ENCODE data around the gene TOMM70. TPM values are rescaled to one million over a fixed set of nuclear protein-coding genes. Genes with fewer than 3 reads are reported as not detected.

The TOMM70 gene
- total RNA-seq, 1 donor from 2014 or later = 57.3 TPM

DNA sequence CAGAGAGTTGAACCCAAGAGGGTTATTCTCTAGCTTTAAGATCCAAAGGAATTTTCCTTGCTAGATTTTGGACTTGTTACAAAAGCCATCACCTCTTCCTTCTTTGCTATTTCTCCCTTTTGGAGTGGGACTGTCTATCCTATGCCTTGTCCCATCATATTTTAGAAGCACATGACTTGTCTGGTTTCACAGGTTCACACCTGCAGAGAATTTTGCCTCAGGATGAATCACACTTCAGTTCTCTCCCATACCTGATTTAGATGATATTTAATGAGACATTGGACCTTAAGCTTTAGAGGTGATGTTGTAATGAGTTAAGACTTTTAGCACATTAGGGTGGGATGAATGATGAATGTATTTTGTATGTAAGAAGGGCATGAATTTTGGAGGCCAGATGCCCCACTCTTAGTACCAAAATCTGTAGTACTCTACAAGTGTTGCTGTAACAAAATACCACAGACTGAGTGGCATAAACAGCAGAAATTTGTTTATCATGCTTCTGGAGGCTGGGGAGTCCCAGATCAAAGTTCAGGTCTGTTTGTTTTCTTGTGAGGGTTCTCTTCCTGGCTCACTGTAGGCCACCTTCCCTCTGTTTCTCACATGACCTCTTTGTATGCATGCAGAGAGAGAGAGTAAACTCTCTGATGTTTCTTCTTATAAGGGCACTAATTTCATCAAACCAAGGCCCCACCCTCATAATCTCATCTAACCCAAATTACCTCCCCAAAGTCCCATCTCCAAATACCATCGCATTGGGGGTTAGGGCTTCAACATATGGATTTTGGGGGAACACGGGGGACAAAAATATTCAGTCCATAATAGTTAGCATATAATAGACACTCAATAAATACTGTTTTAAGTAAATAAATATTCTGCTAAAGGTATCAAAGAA lies 10.4 kb upstream of the TOMM70 start:
- DNase-seq (ENCODE audit: low read depth) = no peak

DNA sequence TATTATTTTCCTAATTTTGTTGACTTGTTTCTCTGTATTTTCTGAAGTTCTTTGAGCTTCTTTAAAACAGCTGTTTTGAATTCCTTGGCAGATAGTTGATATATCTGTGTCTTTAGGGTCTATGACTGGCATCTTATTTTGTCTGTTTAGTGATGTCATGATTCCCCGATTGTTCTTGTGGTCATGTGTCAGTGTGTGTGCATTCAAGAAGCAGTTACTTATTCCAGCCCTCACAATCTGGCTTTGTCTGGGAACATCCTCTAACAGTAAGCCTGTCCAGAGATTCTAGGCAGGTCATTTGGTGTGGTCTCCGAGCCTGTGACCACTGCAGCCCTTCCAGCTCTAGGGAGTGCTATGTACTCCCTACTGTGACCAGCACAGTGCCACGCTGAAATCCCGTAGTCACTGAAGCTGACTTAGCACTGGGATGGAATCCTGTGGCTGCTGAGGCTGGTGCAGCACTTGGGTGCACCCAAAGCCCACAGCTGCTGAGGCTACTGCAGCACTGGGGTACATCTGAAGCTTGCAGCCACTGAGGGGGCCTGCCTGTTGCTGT lies 7.2 kb upstream of the TOMM70 start:
- no peak for DNase-seq (ENCODE audit: low read depth)

DNA sequence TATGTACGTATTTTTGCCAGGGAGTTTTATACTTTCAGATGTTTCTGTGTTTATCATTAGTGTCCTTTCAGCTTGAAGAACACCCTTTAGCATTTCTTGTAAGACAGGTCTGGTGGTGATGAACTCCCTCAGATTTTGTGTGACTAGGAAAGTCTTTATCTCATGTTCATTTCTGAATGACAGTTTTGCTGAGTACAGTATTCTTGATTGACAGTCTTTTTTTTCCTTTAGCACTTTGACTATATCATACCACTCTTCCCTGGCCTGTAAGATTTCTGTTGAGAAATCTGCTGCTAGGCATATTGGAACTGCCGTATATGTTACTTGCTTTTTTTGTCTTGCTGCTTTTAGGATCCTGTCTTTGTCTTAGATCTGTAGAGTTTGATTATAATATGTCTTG lies 6.3 kb upstream of the TOMM70 start:
- DNase-seq (ENCODE audit: low read depth) = no peak

DNA sequence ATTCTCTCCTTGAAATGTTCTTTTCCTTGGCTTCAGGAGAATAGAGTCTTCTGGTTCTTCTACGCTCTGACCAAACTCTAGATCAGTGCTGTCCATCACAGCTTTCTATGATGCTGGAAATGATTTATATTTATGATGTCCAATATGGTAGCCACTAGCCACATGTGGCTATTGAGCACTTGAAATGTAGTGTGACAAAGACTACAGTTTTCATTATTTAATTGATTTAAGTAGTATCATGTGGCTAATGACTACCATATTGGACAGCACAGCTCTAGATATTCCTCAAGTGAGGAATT lies 3.3 kb upstream of the TOMM70 start:
- DNase-seq (ENCODE audit: low read depth) = no peak

DNA sequence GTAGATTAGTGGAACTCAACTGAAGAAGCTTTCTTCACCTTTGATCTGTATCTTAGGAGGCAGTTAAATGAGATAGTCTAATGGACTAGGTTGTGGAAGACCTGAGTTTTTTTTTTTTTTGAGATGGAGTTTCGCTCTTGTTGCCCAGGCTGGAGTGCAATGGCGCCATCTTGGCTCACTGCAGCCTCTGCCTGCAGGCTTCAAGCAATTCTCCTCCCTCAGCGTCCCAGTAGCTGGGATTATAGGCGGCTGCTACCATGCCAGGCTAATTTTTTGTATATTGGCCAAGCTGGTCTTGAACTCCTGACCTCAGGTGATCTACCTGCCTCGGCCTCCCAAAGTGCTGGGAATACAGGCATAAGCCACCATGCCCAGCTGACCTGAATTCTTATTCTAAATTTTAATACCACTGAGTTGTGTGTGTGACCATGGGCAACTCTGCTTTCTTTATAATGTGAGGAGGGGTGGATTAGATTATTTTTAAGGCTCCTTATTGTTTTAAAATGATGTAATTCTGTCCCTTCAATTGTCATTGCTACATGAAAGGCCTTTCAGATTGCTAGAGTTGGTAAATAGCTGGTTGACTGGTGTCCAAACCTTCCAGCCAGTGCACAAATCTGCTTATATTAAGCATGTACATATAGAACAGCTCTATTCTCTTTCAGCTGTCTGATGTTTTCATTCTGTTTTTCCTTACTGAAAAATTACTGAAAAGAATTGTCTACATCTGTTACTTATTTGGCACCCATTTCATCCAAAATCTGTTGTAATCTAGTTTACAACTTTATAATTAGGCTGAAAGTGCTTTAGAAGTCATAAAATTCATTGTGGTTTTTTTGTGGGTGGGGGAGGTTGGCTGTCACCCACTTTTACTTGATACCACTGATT lies 2.7 kb upstream of the TOMM70 start:
- DNase-seq (ENCODE audit: low read depth) = peak; percentile 24

DNA sequence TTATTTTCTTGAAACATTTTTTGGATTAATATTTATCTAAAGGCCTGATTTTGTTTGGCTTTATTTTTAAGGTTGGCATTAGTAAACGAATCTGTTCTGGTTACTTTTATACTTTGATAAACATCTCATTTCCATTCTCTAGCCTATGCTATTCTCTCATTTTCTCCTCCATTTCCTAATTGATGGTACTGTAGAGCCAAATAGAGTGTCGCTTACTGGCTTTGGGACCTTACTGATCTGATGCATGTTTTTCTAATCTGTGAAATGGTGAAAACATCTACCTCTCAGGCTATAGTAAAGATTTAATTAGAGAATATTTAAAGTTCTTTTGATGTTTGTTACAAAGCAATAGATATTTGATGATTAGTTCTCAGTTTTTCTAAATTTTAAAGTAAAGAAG lies 2.0 kb upstream of the TOMM70 start:
- DNase-seq (ENCODE audit: low read depth) = no peak

DNA sequence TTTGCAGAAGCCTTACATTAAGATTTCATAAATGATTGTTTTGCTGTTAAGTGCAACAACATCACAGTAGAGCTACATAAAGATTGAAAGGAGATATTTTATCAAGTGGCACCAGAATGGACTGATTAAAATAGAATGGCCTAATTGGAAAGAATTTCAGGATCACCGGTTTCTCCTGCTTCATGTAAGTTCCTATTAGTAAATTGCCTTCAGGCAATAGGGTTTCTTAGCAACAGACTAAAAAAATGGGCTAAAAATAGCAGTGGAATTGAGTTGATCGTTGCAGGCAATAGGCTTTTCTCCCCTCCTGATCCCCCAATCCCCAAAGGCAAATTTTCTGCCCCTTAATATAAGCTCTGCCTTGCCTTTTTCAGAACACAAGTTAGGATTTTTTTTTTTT lies 1.4 kb upstream of the TOMM70 start:
- DNase-seq (ENCODE audit: low read depth) = peak; percentile 84

DNA sequence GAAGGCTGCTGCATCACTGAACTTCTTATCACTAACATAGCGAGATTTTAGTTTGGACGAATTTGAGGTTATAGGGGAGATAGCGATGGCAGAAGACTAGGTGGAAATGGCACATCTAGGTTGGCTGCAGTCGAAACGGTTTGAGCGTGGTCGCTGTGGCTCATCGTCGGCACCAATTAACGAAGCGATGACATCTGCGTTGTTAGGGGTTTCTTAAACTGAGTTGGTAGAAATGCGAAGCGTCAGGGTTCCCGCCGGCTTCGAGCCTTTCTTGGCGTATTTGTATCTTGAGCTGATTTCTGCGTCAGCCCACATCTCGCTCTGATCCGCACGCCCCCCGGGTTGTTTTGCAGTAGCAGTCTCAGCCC lies 769 bp upstream of the TOMM70 start:
- DNase-seq (ENCODE audit: low read depth) = peak; percentile 21

DNA sequence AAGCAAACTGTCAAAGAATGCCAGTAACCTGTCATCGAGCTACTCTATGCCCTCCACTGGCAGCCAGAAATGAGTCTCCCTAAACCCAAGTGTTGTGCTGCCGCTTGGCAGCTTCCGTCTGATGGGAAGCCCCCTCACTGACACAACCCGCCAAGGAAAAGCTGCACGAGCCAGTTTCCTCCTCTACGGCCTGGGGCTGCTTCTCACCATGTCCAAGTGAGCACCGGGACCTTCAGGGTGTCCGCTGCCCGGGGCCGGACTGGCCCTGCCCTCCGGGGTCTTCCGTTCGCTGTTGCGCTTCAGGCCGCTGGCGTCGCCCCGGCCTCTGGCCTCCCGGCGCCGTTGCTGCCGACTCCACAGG lies 490 bp downstream of the TOMM70 start:
- DNase-seq (ENCODE audit: low read depth) = no peak

DNA sequence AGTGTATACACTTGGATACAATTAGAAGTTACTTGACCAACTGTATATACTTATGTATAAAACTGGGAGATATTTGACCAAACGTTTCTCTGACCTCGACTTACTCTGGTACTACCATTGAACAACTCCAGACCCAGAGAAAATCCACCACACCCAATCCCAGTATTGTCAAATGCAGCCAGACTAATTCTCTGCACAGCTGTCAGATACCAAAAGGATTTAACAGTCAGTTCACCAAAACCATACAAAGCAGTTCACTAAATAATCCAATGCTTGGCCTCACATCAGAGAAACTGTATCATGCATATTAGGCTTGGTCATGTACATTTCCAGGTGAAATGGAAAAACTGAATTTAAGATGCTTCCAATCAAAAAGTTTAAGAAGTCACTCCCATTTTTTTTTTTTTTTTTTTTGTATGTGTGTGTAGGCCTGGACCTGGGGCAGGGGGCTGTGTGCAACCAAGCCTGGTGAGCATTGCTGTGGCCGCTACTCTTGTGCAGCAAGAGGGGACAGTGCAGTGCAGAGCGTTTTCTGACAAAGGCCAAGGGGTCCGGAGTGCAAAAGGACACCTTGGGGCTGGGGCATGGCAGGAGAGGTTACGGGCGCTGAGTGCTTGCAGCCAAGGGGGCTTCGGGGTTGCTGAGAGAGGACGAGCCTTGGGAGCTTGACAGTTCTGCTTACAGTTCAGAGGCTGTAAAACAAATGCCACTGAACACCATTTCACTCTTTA lies 1.4 kb downstream of the TOMM70 start:
- DNase-seq (ENCODE audit: low read depth) = no peak

DNA sequence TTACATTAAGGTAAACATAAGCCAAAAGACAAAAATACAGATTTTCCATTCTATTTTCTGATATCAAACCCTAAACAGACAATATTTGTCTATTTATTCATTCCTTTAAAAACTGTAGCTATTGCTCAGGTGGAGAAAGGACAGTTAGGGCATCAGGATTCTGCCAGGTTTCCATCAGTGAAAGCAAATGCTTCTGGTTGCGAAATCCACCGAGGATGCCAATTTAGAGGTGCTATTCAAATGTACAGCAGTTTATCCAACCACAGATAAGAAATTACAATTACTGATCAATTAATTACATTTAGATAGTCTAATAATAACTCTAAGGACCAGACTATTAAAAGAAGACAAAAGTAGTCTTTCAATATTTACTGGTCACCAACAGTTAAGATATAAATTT lies 3.9 kb downstream of the TOMM70 start:
- peak; percentile 3 for DNase-seq (ENCODE audit: low read depth)

DNA sequence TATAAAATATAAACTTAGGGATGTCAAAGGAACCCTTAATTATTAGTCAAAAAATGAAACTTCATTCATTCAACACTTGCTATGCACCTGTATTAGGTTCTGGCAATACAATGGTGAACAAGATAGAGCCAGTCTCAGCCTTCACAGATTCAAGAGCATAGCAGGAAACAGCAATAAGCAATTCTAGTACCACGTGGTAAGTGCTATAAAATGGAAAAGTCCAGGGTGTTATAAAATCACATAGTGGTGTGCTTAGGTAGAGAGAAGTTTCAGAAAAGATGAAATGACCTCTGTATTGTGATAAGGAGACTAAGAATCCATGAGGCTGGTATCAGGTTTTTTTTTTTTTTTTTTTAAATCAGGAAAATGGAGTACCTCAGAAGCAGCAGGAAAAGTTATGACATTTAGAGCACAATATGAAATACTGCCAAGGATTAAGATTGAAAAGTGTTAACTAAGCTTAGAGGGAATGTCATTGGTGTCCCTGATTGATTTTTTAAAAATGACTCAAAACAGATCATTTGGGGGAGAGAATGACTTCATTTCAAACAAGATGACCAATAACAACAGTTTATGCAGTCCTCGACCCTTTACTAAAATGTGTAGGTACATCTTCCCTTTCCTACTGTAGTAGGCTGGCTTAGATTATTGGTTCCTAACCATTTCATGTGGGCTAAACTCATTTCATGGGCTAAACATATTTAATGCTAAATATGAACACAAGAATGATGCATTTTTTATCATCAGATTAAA lies 5.0 kb downstream of the TOMM70 start:
- peak; percentile 4 for DNase-seq (ENCODE audit: low read depth)

DNA sequence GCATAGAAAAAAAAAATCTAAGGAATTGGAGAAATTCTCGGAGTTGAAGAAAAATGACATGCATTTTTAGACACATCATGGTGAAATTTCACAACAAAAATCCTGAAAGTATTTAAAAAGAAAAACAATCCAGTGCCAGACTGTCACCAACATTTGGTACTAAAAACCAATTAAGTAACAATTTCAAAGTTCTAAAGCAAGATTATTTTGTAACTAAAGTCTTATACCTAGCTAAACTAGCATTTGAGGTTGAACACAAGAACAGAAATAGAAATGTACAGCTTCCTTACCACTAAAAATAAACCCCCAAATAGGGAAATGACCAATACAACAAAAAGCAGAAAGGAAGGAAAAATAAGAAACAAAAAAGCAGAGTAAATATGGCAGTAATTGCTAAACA lies 11.9 kb downstream of the TOMM70 start:
- DNase-seq (ENCODE audit: low read depth) = no peak

DNA sequence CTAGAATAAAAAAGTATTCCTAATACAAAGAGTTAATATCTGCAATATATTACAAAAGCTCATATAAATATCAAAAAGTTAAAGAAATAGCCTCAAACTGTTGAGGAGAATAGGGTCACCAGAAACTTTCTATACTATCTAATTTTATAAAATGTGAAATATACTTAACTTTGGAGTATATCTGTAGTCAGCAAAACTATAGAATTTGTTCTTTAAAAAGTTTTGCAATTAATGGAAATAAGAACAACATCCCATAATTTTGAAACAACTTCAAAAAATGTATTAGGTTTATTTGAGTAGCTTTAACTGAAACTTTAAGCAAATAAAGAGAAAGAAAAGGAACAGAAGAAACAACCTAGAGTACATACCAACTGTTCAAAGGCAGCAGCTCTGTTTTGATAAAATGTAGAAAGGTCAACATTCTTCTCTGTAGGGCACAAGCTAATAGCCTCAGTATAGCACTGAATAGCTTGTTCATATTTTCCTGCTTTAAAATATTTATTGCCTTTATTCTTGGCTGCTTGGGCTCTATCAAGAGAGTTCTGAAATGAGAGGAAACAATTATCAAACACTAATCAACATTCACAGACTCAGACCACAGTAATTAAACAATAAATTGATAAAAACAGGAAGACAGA lies 14.3 kb downstream of the TOMM70 start:
- DNase-seq (ENCODE audit: low read depth) = no peak

DNA sequence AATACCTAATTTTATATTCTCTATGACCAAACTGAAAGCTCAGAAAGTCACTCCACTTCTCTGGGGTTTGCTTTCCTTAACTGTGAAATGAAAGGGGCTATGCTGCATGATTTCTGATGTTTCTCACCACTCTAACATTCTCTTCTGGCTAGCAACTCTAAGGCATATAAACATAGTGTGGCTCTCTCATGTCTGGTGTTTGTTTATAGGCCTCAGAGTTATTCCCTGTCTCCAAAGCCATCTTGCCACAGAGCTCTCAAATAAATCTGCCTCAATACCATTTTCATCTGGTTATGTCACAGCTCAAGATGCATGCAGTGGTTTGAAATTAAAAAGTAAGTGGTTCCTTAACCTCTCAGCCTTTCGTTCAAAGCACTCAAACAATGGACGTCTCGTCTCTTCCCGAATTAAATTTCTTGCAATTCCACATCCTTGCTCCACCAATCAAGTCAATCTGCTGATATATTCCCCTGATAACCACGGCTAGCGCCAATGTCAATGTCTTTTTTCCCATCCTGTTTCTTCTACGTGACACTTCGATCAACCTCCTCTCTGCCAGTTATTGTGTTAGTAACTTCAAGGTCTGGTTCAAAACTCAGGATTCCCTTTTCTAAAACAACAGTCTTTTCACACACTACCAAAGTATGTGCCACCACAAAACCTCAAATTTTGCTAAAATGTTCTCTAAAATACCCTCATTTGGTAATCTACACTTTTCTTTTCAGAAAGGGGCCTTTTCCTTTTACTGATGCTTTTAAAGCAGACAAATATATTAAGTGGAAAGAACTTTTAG lies 16.0 kb downstream of the TOMM70 start:
- DNase-seq (ENCODE audit: low read depth) = no peak

DNA sequence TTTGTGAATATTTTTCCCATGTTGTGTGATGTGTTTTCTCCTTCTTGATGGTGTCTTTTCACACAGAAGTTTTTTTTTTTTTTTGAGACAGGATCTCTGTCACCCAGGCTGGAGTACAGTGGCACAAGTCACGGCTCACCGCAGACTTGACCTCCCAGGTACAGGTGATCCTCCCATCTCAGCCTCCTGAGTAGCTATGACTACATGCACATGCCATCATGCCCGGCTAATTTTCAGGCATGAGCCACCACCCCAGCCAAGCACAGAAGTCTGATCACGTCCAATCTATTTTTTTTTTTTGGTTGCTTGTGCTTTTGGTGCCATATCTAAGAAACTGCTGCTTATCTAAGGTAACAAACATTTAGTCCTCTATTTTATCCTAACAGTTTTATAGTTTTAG lies 24.6 kb downstream of the TOMM70 start:
- no peak for DNase-seq (ENCODE audit: low read depth)

DNA sequence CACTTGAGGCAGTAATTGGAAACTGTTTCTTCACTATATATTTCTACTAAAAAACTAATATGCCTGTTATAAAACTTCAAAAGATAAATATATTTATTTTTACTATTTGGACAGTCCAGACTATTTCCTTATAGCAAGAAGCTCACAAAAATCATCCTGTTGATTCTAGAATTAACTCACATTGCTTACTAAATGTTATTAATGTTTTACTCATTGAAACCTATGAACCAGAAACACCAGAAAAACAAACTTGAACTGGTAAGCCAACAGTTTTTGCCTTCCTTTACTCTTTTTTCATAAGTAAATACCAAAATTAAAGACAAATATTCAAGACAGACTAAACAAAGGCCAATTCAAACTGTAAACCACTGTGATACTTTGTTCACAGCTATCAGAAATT lies 26.4 kb downstream of the TOMM70 start:
- DNase-seq (ENCODE audit: low read depth) = peak; percentile 70

DNA sequence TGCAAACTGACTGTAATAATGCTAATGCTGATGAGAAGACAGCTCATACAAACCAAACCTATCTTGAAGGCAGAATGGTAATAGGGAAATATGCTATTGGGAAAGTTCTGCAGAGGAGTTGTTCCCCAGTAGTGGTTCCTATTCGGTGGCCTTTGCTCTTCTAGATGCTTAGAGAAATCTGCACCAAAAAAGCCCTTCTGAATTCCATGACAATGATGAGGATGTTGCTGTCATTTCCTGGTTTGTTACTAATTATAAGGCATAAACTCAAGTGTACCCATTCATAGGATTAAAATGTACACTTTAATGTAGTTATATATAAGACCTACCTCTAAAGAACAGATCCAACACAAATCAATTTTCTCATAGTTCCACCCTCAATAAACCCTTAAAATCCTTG lies 30.1 kb downstream of the TOMM70 start:
- no peak for DNase-seq (ENCODE audit: low read depth)

DNA sequence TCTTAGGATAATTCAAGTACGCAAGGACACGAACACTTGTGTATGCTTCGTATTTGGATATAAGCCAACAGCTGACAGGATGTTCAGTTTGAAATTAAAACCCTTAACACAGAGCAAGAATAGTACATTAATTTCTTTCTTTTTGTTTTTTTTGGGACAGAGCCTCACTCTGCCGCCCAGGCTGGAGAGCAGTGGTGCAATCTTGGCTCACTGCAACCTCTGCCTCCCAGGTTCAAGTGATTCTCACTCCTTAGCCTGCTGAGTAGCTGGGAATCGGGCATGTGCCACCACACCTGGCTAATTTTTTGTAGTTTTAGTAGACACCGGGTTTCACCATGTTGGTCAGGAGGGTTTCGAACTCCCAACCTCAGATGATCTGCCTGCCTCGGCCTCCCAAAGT lies 32.4 kb downstream of the TOMM70 start:
- no peak for DNase-seq (ENCODE audit: low read depth)

DNA sequence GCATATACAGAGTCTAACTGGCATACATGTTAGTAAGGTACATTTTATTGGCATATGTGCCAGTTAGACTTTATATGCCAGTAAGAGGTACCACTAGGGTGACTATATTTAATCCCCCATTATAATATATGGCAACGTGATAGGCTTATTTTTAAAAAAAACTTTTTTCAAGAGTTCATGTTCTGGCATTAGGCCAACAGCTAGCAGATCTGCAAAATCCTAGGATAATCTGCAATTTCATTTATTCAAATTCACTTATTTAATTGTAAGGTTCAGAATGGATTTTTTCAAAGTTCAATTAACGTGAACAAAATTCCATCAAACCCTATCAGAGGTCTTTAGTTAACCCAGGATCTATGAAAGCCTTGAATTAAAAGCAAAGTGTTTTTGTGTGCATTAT lies 34.5 kb downstream of the TOMM70 start:
- DNase-seq (ENCODE audit: low read depth) = no peak

Data from renal cortical epithelial cell (primary cell).